Measurements from ENCODE around the gene UBLCP1.

- TF ChIP-seq CTCF (IDR thresholded peaks at IDR 0.05) (no peak), POLR2A (IDR thresholded peaks at IDR 0.05) (no peak)
These were observed 10.8 kb downstream of the UBLCP1 start for GRCh38 chr5:159273923-159274322.
